Fibroblast of gingiva (primary cell): ENCODE data around the gene HIGD1C.
"Not testable (repeated sequence)": the region's sequence is repeated elsewhere in the genome, so short reads cannot be mapped to it uniquely, and the experiment has no call there.

Experiments
- DNase-seq: peaks from one replicate; pipeline ENCODE4 v3.0.0-alpha.2; 2011; ENCODE audit warnings: low read depth

Gene HIGD1C

DNA sequence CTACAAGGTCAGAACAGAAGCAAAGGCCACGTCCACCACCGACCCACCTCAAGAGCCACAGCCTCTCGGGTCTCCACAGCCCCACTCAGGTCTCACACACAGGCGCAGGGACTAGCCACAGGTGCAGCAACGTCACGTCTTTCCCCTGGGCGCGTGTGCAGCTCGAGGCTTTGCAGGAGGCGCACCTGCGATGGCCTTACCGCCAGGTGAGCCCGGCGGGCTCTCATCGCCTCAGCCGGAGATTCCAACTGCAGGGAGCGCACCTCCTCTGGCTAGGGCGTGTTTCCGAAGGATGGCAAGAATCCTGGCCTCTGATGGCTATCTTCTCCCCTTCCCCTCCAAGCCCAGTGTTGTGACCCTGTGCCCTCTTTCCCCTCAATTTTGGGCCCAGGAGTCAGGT lies at the start of gene HIGD1C:
TSS of gene HIGD1C (plus strand) at position 35 of the 400 bp plus-strand sequence. CDS start 1,455 bp downstream, outside the sequence.
- no peak for DNase-seq

DNA sequence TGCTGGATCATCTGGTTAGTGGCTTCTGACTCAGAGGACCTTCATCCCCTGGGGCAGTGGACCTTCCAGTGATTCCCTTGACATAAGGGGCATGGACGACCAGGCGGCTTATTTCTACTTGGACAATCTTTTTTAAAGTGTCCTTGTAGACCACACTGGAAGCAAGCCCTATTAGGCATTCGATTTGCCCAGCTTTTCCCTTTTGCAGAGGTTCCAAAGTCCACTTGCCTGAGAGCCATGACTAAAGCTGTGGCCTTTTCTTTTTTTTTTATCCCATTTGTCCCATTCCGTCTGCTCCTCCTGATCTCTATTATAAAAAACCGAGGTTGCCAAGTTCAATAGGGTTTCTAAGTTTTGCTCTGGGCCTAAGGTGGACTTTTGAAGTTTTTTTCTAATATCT lies 43.9 kb upstream of the HIGD1C start:
- not testable (repeated sequence) for DNase-seq

DNA sequence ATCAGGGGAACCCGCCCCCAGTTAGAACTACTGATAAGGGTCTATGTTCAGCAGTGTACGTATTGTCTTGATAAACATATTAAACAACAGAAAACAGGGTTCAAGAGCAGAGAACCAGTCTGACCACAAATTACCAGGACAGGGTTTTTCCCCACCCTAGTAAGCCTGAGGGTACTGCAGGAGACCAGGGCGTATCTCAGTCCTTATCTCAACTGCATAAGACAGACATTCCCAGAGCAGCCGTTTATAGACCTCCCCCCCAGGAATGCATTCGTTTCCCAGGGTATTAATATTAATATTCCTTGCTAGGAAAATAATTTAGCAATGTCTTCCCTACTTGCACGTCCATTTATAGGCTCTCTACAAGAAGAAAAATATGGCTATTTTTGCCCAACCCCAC lies 40.0 kb upstream of the HIGD1C start:
- DNase-seq = not testable (repeated sequence)

DNA sequence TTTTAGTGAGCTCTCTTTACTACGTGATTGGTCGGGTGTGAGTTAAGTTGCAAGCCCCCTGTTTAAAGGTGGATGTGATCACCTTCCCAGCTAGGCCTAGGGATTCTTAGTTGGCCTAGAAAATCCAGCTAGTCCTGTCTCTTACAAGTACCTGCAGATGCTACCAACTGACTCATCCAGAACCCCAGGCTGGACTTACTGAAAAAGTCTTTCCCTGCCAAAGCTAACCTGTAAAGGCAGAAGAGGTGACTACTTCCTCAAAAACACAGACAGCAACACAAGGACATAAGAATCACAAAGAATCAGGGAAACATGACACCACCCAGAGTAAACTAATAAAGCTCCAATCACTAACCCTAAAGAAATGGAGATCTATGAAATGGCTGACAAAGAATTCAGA lies 39.1 kb upstream of the HIGD1C start:
- no peak for DNase-seq

DNA sequence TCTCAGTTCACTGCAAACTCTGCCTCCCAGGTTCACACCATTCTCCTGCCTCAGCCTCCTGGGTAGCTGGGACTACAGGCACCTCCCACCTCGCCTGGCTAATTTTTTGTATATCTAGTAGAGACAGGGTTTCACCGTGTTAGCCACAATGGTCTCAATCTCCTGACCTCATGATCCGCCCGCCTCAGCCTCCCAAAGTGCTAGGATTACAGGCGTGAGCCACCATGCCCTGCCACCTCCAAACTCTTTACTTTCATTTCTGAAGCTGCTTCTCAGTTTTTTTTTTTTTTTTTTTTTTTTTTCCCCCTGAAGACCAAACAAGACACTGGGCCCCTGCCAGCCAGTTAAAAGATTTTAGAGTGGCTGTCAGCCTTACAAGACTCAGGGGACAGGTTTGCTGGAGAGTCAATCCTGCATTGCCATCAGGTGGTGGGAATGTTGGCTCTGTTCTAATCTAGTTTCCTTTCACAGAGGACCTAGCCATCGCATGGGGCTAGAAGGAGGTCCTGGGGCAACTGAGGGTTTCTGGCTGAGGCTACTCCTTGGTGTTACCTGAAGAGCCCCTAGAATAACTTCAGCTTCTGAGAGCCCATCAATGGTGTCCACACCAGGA lies 37.4 kb upstream of the HIGD1C start:
- no peak for DNase-seq

DNA sequence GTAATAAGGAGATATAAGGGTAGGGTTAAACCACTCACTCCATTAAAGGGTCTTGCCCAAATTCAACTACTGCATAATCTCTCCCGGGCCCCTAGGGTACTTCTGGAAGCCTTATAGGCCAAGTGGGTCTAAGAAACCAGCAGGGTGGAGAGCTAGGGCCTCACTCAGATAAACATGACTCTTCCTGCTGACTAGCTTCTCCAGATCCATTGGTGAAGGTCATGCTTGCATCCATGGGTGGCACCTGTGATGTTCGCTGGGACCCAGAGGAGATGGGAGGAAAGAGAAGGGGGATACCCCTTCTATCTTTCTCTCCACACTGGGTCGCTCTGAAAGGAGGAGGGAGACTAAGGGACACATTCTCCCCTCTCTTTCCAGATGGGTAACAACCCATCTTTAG lies 36.1 kb upstream of the HIGD1C start:
- no peak for DNase-seq

DNA sequence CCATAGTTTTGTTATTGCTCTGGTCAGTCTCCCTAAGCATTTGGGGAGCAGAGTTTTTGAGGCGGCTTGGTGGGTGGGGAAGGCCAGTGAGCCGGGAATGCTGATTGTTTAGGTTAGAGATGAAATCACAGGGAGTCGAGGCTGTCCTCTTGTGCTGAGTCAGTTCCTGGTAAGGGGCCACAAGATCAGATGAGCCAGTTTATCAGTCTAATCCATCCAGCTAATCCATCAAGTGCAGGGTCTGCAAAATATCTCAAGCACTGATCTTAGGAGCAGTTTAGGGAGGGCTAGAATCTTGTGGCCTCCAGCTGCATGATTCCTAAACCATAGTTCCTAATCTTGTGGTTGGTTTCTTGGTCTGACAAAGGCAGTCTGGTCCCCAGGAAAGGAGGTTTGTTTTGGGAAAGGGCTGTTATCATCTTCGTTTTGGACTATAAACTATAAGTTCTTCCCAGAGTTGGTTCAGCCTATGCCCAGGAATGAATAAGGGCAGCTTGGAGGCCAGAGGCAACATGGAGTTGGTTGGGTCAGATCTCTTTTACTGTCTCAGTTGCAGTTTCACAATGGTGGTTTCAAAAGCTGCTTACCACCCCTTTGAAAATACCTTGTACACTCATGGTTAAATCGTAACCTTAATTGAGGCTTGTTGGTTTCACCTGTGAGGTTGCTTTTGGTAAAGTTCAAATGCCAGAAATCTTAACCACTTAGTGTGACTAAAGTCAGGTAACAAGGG lies 33.6 kb upstream of the HIGD1C start:
- no peak for DNase-seq

DNA sequence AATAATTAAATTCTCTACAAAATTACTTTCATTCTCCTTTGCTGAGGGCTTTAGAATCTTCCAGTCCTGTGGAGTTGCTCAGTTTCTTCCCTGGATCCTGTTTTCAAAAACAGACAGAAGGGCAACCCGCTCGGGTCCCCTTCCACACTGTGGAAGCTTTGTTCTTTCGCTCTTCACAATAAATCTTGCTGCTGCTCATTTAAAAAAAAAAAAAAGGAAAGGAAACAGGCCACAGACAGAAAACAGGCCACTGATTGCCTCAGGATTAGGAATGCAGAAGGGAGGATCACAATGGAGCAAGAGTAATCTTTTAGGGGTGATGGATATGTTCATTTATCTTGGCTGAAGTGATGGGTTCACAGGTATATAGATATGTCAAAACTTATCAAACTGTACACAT lies 29.5 kb upstream of the HIGD1C start:
- peak; percentile 64 for DNase-seq

DNA sequence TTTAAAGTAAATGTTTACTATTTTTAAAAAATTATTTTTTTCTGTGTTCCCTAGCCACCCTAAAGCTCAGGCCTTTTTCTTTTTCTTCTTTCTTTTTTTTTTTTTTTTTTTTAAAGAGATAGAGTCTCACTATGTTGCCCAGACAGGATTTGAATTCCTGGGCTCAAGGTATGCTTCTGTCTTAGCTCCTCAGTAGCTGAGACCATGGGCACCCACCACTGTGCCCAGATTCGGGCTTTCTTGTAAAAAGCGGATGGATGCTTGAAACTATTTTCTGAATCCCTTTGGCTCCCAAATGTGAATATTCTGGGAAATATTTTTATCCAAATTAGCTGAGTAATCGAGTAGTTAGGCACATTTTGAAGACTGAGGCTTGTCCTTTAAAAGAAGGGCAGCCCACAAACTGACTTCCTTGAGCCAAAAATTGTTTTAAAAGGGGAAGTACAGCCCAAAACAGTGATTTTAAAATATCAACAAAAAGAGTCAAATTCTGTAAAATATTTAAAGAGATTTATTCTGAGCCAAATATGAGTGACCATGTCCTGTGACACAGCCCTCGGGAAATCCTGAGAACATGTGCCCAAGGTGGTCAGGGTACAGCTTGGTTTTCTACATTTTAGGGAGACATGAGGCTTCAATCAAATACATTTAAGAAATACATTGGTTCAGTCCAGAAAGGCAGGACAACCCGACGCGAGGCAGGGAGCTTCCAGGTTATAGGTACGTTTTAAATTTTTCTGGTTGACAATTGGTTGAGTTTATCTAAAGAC lies 28.8 kb upstream of the HIGD1C start:
- no peak for DNase-seq

DNA sequence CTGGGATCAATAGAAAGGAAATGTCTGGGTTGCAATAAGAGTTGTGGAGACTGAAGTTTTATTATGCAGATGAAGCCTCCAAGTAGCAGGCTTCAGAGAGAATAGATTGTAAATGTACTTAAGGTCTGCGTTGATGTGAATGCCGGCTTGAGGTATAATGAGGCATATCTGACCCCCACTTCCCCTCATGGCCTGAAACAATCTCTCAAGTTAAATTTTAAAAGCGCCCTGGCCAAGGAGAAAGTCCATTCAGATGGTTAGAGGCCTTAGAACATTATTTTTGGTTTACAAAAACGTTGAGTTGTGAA lies 28.3 kb upstream of the HIGD1C start:
- DNase-seq = no peak

DNA sequence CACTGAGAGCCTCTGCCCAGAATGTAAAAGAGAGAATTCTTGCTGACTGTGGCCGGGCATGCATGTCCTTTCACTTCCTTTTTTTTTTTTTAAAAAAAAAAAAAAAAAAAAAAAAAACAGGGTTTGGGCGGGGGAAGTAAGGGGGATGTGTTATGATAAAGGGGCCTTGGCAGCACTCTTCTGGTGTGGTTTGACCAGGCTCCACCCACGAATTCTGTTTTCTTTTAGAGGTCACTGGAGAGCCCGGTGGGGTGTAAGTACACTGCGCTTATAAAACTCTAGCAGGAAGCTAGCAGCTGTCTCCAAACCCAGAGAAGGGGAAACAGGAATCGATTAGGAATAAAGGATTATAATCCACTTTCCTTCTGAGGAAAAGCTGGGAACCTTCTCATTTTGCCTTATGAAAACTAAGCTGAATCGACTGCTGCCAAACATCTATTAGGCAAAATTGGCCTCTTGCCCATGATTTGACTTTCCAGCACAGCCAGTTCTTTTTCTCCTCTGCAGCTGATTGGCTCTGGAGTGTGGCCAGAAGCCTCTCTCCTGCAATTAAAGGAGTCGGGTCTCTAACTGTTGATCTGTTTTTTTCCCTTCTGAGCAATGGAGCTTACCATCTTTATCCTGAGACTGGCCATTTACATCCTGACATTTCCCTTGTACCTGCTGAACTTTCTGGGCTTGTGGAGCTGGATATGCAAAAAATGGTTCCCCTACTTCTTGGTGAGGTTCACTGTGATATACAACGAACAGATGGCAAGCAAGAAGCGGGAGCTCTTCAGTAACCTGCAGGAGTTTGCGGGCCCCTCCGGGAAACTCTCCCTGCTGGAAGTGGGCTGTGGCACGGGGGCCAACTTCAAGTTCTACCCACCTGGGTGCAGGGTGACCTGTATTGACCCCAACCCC lies 27.7 kb upstream of the HIGD1C start:
- peak; percentile 97 for DNase-seq

DNA sequence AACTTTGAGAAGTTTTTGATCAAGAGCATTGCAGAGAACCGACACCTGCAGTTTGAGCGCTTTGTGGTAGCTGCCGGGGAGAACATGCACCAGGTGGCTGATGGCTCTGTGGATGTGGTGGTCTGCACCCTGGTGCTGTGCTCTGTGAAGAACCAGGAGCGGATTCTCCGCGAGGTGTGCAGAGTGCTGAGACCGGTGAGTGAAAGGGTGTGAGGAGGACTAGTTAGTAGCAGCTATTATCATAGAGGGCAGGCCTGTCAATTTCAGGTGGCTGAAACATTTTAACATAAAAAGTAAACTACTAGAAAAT lies 27.0 kb upstream of the HIGD1C start:
- no peak for DNase-seq

DNA sequence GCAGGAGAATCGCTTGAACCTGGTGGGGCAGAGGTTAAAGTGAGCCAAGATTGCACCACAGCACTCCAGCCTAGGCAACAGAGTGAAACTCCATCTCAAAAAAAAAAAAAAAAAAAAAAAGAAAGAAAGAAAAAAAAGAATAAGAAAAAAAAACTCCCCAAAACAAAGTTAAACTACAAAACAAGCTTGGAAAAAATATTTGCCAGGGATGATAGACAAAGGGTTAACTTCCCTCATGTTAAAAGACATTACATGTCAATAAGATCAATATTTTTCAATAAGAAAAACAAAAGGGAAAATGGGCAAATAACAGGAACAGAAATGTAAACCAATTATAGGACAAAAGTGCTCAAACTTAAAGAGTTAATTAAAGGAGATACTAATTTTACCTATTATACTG lies 26.4 kb upstream of the HIGD1C start:
- no peak for DNase-seq

DNA sequence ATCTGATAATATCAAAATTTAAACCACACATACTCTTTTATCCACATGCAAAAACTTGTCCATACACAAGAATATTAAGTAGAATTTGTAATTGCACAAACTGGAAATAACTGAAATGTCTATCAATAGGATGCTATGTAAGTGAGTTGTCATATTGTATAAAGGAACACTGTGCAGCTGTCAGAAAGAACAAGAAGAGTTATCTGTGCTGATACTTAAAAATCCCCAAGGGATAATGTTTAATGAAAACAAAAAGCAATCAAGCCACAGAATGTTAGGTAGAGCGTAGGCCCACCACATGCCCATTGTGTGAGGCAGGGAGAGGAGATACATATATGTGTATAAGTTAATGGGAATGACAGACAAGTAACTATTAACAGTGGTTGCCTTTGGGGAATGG lies 25.9 kb upstream of the HIGD1C start:
- DNase-seq = no peak

DNA sequence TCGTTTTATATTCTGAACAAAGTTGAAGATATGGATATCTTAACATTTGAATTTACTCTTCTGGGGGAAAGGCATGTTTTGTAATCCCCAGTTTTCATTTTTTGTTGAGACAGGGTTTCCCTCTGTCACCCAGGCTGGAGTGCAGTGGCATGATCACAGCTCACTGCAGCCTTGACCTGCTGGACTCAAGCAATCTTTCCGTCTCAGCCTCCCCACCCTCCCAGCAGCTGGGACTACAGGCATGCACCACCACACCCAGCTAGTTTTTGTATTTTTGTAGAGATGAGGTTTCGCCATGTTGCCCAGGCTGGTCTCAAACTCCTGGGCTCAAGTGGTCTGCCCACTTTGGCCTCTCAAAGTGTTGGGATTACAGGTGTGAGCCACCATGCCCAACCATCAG lies 25.4 kb upstream of the HIGD1C start:
- not testable (repeated sequence) for DNase-seq

DNA sequence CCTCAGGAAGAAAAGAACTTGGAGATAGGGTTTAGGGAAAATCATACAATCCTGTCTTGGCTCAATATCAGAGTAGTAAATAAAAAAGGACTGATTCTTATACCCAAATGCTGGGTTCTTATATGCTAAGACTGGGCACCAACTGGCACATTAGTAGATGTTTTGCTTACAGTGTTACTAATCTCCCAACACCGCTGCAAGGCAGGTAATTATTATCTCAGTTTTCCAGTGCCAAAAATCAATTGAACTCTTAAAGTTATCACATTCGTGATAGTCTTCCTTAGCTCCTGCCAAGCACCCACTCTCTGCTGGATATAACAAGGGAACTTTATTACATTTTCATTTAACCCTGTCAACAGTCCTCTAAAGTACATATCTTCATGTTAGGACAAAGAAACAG lies 25.0 kb upstream of the HIGD1C start:
- no peak for DNase-seq

DNA sequence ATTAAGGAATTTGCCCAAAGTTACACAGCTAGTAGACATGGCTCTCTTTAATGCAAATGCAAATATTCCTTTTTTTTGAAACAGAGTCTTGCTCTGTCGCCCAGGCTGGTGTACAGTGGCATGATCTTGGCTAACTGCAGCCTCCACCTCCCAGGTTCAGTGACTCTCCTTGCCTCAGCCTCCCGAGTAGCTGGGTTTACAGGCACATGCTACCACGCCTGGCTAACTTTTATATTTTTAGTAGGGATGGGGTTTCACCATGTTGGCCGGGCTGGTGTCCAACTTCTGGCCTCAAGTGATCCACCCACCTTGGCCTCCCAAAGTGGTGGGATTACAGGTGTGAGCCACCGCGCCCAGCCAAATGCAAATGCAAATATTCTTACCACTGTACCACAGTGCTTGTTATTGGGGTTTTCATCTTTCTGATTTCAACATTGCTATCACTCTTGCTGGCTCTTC lies 24.5 kb upstream of the HIGD1C start:
- no peak for DNase-seq

DNA sequence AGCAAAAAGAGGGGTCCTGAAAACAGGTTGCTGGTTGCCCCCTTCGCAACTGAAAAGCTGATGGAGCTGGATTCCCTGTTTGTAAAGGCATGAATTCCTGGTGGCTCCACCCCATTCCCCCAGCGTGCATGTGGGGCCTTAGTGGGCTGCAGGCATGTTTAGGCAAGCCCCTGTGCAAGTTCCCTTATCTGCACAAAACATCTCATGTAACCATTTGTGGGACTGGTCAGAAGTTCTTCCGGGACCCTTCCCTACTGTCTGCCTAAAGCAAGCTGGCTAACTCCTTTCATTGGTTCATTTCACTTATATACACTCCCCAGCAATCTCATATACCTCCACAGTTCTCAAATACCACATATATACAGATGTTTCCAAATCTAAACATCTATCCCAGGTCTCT lies 24.0 kb upstream of the HIGD1C start:
- DNase-seq = no peak

DNA sequence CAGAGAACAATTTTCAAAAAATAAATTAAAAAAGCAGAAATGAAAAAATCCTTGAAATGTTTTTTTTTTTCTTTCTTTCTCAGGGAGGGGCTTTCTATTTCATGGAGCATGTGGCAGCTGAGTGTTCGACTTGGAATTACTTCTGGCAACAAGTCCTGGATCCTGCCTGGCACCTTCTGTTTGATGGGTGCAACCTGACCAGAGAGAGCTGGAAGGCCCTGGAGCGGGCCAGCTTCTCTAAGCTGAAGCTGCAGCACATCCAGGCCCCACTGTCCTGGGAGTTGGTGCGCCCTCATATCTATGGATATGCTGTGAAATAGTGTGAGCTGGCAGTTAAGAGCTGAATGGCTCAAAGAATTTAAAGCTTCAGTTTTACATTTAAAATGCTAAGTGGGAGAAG lies 22.5 kb upstream of the HIGD1C start:
- no peak for DNase-seq

DNA sequence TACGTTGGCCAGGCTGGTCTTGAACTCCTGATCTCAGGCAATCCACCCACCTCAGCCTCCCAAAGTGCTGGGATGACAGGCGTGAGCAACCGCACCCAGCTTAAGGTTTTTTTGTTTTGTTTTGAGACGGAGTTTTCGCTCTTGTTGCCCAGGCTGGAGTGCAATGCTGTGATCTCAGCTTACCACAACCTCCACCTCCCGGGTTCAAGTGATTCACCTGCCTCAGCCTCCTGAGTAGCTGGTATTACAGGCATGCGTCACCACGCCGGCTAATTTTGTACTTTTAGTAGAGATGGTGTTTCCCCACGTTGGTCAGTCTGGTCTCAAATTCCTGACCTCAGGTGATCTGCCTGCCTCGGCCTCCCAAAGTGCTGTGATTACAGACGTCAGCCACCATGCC lies 21.9 kb upstream of the HIGD1C start:
- DNase-seq = not testable (repeated sequence)

DNA sequence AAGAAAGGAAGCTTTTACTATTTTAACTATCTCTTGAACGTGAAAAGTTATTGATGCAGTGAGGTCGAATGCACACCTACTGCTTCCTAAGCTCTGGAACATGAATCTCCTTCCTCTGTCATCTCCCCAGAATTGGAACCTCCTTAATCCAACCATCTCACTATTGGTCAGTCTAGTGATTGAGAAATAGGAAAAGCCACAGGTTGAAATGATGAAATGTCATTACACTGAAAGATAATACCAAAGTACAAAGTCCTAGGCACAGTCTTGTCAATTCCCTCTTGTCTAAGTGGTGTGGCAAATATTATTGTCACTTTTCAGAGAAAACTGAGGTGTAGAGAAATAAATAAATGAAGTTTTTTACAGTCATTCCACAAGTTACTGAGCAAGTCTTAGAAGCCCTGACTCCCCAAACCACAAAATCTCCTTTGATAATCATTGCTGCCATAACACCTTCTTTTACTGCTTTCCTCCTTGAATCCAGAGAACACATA lies 19.5 kb upstream of the HIGD1C start:
- no peak for DNase-seq

DNA sequence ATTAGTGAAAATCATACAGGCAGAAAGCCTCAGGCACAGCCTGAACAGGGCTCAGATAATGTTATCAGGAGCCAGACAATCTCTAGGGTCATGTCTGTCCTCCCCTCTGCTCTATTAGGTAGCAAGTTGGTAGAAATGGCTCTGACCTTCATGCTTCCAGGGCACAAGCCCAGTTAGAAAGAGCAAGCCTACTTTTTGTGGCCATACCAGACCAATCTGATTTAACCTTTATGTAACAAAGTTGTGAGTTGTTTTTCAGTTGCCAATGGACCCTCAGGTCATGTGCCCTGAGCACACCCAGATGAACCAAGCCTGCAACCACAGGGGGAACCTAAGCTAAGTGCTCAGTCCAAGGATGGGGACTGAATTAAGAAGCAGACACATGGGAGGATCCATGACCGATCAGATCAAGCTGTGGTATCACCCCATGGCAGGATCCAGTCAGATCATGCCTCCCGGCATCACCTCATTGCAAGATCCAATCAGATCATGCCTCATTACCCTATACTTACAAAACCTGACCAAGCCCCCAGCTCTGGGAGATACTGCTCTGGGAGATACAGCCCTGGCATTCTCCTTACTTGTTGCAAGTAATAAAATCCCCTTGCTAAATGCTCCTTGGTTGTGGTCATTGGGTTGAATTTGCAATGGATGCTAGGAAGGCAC lies 18.8 kb upstream of the HIGD1C start:
- peak; percentile 47 for DNase-seq
